ELR (cell line): ENCODE results near the gene SLC39A2.
"Not testable (repeated sequence)": the region's sequence is repeated elsewhere in the genome, so short reads cannot be mapped to it uniquely, and the experiment has no call there.

ENCODE experiments used
- DNase-seq: peaks from one replicate; pipeline ENCODE4 v3.0.0-alpha.2; 2015; ENCODE audit warnings: low read depth

SLC39A2 gene

DNA sequence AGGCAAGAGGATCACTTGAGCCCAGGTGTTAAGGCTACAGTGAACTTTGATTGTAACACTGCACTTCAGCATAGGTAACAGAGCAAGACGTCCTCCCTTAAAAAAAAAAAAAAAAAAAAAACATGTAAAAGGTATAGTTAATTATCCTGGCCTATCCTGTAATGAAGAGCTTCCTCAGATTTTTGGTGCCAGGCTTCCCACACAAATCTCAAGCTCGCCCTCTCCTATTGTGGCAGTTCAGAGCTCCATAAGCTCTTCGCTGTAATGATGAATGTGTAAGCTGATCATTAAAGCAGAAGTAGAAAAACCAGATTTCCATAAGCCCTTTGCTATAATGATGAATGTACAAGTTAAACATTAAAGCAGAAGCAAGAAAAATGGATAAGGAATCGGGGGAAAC, 2.0 kb upstream of the SLC39A2 start:
- DNase-seq = no peak

DNA sequence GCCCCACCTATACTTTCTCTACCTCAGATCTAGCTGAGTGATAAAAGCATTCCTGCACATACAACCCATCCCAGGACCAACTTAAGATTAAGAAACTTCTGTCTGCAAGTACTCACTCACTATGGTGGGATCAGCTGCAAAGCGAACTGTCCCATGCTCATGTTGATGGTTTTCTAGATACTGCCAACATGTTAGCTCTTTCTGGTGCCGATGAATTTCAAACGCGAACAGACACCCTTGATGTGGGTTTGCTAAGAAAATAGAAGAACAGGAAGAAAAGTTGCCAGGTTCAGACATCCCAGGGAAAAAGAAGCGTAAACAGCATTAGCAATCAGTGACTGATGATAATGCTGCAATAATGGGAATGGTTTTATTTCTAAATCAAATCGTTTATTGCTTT, 1.5 kb upstream of the SLC39A2 start:
- DNase-seq = no peak

DNA sequence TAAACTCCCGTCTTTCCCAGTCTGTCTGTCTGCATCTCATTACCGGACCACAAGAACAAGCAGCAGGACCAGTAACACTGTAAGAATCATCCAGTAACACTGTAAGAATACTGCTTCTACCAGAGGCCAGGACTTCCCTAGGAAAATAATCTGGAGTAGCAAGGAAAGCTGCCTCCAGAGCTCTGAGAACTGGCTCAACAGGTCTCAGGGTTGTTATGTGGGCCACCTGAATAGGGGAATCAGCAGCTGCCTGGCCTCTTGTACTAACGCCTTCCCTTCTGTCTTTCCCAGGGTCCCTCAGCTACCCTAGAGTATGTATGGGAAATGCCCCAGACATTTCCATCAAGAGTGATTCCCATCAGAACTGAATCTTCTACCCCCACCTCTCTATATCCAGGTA, 954 bp upstream of the SLC39A2 start:
- DNase-seq = no peak

DNA sequence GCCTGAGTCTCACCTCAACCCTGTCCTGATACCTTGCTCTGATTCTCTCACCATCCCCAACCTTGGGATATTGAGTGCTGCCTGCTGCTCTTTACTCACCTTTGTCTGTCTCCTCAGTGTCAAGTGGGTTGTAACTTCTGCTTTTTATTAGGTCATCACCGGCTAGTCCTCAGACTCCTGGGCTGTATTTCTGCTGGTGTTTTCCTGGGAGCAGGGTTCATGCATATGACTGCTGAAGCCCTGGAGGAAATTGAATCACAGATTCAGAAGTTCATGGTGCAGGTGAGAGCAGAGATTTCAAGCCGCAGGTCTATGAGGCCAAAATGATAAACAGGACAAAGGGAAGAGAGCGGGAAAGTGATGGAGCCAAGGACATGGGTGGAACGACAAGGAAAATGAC, 498 bp downstream of the SLC39A2 start:
- no peak for DNase-seq

DNA sequence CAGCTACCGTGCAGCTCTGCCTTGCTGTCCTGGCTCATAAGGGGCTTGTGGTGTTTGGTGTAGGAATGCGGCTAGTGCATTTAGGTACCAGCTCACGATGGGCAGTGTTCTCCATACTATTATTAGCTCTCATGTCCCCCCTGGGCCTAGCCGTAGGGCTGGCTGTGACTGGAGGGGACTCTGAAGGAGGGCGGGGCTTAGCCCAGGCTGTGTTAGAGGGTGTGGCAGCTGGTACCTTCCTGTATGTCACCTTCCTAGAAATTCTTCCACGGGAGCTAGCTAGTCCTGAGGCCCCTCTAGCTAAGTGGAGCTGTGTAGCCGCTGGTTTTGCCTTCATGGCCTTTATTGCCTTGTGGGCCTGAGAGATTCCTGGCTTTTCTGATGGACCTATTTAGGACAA, 2.1 kb downstream of the SLC39A2 start:
- DNase-seq = no peak

DNA sequence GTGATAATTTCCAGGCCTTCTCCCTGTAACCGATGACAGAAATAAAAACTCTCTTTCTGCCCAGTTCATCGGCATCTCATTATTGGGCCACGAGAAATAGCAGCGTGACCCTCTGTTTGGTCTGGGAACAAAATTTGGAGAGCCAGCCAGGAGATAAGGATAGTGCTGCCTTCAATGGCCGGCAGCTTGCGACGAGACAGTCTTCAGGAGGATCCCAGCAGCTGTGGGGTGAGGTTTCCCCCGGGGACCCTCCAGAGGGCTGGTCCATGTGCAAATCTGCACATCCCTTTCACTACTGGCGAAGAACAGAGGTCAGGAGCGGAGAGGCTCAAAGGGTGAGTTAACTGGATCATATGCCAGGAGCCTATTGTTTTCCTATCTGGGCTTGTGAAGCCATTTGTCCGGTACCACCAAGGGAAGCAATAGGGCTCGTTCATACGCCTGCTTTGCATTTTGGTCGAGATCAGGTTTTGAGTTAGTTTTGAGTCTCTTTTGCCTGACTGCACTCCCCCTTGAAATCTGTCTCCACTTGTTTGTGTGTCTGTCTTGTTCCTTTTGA, 4.8 kb downstream of the SLC39A2 start:
- no peak for DNase-seq

DNA sequence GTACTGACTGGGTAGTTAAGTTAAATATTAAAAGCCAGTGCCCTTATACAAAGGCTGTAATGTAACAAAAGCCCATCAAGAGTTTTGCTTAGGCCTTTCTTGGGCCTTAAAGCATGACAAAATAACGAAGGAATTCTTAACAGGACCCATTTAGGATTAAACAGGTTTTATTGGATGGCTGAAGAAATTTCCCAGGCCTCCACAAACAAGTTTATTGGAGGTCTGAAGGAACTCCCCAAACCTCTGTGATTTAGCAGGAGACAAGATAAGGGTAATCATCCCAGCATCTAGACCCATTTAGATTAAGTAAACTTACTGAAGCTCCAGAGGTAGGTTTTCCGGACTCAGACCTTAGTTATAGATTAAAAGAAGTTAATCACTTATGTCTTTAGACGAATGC, 10.6 kb downstream of the SLC39A2 start:
- not testable (repeated sequence) for DNase-seq

DNA sequence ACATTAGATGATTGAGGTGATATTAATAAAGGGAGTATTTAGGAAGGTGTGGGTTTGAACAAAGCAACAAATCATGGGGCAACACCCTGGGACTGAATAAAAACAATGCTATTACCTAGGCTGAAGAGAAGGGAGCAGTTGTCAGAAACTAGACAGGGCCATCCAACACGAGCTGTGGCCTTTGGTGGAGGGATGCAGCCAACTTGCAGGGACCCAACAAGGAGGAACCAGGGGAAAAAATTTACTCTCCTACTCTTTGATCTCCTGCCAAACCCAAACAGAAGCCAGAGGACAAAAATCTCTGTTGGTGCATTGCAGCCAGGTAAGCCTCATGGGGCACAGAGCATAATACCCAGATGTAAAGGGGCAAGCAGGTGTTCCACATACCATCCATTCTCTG, 12.0 kb downstream of the SLC39A2 start:
- no peak for DNase-seq

DNA sequence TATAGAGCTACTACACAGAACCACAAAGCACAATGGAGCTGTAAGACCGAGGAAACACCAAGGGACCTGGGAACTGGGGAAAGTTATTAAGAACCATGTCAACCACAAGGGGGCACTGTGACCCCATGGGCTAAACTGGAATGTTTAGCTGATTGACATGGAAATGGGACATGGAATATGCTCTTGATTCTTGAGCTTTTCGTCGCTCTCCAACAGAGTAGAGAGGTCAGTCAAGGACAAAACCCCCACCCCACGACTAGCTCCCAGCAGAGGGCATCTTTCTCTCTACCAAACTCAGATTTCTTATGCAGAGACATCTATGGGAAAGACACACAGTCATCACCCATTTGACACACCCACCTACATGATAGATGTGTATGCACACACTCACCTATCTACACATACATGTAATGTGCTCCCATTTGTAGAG, 15.7 kb downstream of the SLC39A2 start:
- DNase-seq = peak; percentile 81

DNA sequence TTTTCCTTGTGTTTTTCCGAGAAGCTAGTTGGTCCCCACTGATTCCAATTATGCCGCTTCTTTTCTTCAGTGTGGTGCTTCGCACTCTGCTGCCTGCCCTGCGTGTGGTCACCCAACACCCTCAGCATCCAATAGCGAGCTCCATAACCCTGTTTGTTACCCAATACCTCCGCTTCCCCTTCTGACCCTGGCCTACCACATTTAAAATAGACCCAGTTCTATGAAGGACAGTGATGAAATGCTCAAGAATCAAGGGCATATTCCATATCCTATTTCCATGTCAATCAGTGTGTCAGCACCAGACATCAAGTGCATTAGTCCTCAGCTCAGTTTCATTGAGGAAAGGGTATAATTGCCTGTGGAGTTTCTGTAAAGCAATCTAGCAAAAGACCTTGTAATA, 16.2 kb downstream of the SLC39A2 start:
- no peak for DNase-seq

DNA sequence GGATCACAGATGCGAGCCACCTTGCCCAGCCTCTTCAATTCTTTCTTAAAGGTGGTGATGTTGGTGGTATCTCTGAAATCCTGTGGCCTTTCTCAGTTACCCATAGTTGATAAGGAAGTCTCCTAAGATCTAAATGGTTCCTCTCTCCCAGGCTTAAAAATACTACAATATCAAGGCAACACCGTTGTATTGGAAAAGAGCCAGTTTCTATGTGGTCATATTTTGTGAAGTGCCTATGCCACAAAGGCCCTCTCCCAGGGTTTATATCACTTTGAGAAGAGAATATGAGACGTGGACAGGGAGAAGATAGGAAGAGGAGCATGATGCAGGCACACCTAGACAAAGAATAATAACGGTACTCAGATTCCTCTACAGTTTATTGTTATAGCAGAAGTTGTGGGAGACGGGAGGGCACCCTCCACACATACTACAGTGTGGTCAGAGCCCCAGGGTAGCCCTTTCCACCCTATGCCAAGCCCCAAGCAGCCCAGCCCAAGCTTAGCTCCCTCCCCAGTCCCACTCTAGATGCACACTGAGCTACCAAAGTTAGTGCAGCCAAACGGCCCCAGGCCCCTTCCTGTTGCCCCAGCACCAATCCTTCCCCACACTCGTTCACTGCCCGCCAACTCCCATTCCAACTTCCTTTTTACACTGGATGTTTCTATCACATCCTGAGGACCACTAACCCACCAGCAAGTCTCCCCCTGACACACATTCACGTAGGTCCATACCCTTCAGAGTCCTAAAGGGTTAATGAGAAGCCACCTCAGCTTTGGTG, 17.5 kb downstream of the SLC39A2 start:
- no peak for DNase-seq

DNA sequence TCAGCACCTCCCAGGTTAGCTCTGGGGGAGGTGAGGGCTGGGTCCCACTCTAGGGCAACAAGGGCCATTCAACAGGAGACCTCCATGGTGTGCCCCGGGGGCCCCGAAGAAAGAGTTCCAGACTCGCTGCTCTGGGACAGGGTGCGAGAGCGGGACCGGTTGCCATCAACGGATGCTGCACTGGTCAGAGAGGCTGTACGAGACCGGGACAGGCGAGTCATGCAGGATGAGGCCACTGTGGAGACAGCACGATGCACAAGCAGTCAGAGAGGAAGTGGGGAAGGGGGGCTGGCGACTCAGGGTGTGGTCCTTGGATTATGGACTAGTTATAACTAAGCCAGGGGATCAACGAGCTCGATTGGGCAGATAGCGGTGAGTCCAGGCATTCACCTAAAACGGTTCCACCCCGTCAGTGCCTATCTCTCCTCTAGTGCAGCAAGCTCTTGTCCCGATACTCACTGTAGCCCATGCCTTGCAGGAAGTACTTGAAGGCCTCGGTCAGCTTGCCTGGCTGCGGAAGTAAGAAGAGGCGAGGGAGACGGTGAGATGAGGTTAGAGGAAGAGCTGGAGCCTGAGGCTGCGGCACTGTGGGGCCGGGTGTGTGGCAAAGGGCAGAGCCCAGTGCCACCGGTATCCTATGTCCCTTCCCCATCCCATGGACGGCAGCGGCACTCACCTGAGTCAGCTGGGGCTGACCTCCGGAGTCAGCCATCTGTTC, 18.6 kb downstream of the SLC39A2 start:
- DNase-seq = no peak

DNA sequence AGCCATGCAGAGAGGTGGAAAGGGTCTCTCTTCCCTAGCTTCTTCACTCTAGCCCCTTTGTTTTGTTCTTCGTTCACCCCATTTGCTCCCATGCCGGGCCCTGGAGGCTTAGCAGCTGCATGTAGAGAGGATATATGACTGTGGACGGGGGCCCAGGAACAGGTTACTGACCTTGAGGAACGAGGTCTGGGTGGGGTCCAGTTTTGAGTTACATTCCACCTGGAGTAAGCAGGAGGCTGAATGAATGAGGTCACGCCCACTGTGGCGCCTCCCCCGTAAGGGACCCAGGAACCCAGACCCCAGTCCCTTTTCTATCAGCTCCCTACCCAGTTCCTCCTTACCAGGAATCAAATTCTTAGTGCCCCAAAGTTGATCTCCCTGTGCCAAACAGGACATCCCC, 19.2 kb downstream of the SLC39A2 start:
- no peak for DNase-seq

DNA sequence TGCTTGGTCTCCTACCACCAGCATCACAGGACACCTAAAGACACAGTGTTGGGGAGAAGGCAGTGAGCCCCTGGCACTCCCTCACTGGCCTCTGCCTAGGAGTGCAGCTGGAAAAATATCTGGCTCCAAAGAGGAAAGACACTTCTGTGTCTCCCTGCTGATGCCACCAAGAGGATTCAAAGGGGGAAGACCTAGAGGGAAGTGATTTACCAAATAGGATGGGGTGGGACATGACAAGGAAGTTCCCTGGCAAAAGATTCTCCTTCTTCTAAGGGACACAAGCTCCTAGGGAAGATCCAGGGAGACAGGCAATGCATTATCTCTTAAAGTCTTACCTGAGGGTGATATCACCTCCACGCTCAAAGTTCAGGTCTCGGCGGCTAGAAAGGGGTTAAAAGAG, 19.7 kb downstream of the SLC39A2 start:
- DNase-seq = no peak

DNA sequence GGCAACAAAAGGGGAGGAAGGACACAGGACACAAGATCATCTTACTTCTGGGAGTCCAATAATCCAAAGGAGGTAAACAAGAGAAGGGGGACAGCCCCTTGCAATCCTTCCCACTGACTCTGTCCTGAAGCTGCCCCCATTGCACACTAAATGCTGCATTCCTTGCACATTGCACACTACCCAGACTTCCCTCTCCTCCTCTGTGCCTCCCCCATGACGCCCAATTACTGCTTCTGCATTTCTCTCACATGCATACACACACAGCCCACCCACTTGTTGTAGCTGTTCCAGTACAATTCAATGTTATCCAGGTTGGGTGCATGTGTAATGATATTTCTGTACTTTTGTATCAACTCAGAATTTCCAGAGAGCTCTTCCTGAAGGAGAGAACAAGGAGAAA, 20.3 kb downstream of the SLC39A2 start:
- DNase-seq = no peak

DNA sequence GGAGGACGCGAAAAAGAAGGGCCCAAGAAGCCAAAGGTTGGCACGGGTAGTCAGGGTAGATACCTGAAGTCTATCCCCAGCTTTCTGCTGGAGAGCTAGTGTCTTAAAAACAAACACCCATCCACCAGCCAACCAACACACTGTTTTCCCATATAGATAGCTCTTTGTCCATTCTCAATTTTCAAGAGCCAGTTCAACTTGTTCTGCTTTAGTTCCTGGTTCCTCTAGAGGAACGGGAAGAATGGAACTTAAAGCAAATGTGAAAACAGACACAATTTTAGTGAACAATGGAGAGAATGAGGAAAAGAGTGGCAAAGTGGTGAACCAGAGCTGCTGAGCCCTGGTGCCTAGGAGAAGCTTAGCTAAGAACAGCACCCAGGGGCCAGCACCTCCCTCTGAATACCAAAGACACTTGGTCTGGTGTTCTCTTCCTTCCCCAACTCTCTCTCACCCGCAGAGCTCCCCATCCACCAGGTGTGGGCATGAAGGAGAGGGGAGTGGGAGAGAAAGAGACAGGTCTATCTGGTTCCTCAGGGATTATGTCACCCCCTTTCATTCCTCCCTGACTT, 22.0 kb downstream of the SLC39A2 start:
- no peak for DNase-seq

DNA sequence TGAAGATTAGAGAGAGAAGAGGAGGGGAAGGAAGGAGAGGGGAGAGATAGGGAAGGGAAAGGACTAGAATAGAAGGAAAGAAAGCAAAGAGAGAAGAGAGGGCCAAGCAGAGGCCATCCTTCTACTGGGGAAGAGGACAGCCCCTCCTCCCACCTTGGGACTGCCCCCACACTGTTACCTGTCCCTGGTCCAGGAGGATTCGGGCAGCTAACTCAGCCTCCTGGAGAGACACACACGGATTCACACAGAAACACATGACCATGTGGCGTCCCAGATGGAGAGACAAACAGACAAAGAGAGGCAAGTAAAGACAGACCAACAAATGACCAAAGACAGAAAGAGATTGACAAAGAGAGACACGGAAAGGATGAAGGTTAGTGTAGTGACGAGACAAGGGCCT, 23.6 kb downstream of the SLC39A2 start:
- no peak for DNase-seq

DNA sequence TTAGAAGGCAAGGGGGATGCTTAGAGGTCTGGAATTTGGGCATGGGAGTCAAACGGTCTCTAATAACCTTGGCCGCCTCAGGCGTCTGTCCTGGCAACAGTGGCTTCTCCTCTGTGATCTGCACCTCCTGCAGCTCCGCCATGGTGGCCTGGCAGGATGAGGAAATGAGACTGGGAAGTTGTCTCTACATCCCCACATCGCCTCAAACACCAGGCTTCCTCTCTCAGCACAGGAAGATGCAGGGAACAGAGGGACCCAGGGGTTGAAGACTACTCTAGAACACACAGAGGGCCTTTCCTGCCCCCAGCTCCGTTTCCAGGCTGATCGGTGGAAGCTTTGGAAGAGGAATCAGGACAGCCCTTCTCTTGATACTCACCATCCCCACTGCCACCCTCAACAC, 24.1 kb downstream of the SLC39A2 start:
- no peak for DNase-seq

DNA sequence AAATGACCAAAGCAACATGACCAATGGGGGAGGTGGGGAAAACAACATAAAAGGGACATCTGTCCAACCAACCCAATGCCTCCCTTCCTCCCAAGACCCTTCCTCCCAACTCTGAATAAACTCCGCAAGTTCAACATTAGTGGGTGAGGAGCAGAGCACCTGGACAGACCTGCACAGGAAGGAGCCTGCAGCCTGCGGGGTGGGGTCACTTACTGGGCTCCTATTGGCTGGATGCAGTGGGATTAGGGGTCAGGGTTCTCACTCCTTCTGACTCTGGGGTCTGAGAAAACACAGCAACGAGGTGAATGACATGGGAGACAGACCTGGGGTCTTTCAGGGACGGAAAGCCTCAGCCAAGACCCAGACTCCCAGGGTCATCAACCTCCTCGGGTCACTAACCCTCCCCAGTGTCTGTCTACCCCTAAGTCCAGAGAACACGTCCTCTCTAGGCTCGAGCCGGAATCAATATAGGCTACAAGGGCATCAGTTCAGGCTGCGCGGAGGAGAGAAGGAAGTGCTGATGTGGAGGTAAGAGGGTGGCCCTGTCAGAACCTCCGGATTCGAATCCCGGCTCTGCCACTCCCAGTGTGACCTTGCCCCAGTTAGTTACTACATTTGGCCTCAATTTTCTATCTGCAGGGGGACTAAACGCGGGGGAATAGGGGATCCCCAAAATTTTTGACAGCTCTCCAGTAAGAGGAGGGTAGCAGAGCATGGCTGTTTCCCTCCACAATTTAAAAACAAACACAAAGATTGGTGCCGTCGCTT, 24.9 kb downstream of the SLC39A2 start:
- no peak for DNase-seq

DNA sequence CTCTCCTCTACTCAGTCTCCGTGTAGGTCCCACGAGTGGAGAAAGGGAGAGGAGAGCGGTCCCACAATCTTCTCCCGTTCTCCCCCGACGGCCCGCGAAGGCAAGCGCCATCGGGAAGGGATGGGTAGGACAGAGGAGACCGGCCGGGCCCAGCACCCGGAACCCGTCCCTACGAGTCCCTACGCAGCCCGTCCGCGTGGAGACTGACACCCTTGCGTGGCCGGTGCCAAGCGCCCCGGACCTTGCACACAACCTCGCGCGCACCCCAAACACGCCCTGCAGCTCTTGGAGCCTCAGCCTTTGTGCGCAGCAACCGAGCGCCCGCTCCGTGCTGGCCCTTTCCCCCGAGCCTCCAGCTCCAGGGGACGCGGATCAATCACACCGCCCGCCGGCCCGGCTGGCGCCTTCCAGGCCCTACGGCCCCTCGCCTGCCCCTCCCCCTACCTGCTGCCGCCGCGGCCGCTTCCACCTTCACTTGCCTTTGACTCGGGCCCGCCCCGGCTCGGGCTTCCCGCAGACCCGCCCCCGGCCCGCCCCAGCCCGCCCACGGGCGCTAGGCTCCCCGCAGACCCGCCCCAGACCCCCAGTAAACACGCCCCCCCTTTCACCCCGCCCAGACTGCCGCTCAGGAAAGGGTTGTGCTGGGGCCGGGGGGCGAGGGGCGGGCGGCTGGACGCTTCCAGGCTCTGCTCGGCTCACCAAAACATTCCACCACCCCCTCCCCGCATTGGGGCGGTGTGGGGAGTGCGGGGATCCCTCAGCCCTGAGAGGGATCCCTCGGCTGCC, 25.7 kb downstream of the SLC39A2 start, which contains the start of gene NDRG2:
TSS of gene NDRG2 (minus strand) at position 477 of the 786 bp plus-strand sequence. CDS start 1,746 bp downstream, outside the sequence.
- DNase-seq = peak; percentile 30
